RWPE2 (cell line): ENCODE measurements around the gene FAM53B.

Experiments used
- ATAC-seq: fragments of 200-7000 bp; cut with Tn5 transposase; 3 replicates; pipeline ENCODE4 v1.9.1; 2021; ENCODE audit warnings: low read depth
- DNase-seq: peaks from one replicate; pipeline ENCODE4 v3.0.0-alpha.2; 2020; ENCODE audit warnings: low spot score
- H3K27ac ChIP-seq: fragments of 450-650 bp; 2 replicates; pipeline ENCODE4 v1.5.1; 2017; ENCODE audit warnings: mild to moderate bottlenecking; ENCODE audit not compliant: poor library complexity, severe bottlenecking
- H3K27me3 ChIP-seq: fragments of 250-450 bp; sonication (Bioruptor Pico); 2 replicates; pipeline ENCODE4 v1.5.1; 2021; ENCODE audit warnings: mild to moderate bottlenecking, moderate library complexity; ENCODE audit not compliant: insufficient read depth, poor library complexity, severe bottlenecking
- H3K36me3 ChIP-seq: fragments of 250-450 bp; sonication (Bioruptor Pico); 2 replicates; pipeline ENCODE4 v1.5.1; 2020; ENCODE audit warnings: low read depth, mild to moderate bottlenecking, moderate library complexity
- H3K4me1 ChIP-seq: fragments of 250-450 bp; sonication (Bioruptor Pico); 2 replicates; pipeline ENCODE4 v1.5.1; 2021; ENCODE audit warnings: mild to moderate bottlenecking, moderate library complexity; ENCODE audit not compliant: insufficient read depth, poor library complexity, severe bottlenecking
- H3K4me3 ChIP-seq: fragments of 250-450 bp; sonication (Bioruptor Pico); 2 replicates; pipeline ENCODE4 v1.5.1; 2021; ENCODE audit warnings: mild to moderate bottlenecking, moderate library complexity; ENCODE audit not compliant: severe bottlenecking
- H3K9me3 ChIP-seq: fragments of 250-450 bp; sonication (Bioruptor Pico); 2 replicates; pipeline ENCODE4 v1.5.1; 2021; ENCODE audit warnings: mild to moderate bottlenecking, moderate library complexity; ENCODE audit not compliant: severe bottlenecking
- TF ChIP-seq, protein P1 (sequence below): fragments of 450-650 bp; IDR thresholded peaks from one replicate; pipeline ENCODE4 v1.5.1; 2017; ENCODE audit warnings: mild to moderate bottlenecking, moderate library complexity; ENCODE audit not compliant: poor library complexity, severe bottlenecking

Gene FAM53B

DNA sequence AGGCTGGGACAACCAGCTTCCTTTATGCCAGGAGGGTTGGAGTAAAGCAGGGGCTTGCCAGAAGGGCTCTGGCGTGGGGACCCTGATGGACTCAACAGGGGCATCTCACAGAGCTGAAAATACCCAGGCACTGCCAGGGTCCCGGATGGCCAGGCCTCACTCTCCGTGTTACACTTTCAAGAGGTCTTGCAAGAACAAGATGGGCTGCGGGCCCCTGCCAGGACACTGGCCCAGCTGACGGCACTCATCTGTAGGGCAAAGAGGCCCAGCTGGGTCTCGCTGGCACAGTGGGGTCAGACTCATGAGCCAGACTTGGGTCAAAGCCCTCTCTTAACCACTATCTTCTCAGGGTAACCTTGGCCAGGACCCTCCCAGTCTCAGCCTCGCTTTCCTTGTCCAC lies 90.9 kb downstream of the FAM53B start:
- peaks cover 27% of the 10 kb centered on the region for H3K4me1 ChIP-seq
- H3K27ac ChIP-seq = peak overlapping the region; percentile 44
- no peak overlapping the region for H3K4me3 ChIP-seq
- no peaks in the 10 kb centered on the region for H3K27me3 ChIP-seq
- no peaks in the 10 kb centered on the region for H3K36me3 ChIP-seq
- DNase-seq (no peak), ATAC-seq (no peak)
- no peaks in the 10 kb centered on the region for H3K9me3 ChIP-seq
- TF ChIP-seq, protein P1, sequence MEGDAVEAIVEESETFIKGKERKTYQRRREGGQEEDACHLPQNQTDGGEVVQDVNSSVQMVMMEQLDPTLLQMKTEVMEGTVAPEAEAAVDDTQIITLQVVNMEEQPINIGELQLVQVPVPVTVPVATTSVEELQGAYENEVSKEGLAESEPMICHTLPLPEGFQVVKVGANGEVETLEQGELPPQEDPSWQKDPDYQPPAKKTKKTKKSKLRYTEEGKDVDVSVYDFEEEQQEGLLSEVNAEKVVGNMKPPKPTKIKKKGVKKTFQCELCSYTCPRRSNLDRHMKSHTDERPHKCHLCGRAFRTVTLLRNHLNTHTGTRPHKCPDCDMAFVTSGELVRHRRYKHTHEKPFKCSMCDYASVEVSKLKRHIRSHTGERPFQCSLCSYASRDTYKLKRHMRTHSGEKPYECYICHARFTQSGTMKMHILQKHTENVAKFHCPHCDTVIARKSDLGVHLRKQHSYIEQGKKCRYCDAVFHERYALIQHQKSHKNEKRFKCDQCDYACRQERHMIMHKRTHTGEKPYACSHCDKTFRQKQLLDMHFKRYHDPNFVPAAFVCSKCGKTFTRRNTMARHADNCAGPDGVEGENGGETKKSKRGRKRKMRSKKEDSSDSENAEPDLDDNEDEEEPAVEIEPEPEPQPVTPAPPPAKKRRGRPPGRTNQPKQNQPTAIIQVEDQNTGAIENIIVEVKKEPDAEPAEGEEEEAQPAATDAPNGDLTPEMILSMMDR = no peak

DNA sequence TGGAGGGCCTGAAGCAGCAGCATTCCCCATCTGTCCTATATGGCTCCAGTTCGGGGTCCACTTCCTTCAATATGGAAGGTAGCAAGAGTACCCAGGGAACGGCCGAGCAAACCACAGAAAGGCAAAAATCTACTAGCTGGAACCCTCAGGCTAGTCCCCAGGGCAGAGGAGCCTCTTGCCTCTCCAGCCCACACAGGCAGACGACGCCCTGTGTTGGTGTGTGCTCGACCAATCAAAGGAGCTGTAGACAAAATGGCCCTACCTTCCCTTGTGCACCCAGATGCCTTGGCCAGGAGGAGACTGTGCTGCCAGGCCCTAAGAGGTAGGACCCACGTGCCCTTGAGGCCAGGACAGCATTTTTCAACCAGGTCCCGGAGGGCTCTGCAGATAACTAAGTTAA lies 91.5 kb downstream of the FAM53B start:
- ATAC-seq = no peak
- no peak for DNase-seq
- H3K9me3 ChIP-seq = no peaks in the 10 kb centered on the region
- no peaks in the 10 kb centered on the region for H3K27me3 ChIP-seq
- no peak overlapping the region for H3K4me3 ChIP-seq
- H3K4me1 ChIP-seq = peaks cover 33% of the 10 kb centered on the region
- TF ChIP-seq, protein P1 = no peak
- H3K36me3 ChIP-seq = no peaks in the 10 kb centered on the region
- H3K27ac ChIP-seq = no peak overlapping the region

DNA sequence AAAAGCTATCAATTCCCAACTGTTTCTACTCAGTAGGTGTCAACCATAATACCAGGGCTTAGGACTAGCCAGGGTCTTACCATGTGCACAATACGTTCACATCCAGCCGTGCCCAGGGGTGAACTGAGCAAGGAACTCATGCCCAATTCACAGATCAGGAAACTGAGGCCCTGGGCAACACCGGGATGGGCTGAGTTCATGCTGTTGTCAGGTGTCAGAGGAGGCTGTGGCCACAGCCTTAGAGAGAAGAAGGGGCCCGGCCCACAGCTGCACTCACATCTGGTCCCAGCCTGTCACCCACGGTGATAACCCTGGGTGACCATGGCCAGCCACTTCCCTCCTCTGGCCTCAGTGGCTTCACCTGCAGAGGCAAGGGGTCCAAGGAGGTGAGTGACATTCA lies 92.0 kb downstream of the FAM53B start:
- Histone ChIP-seq H3K4me3 (no peak overlapping the region), H3K4me1 (peaks cover 38% of the 10 kb centered on the region), H3K27me3 (no peaks in the 10 kb centered on the region), H3K36me3 (no peaks in the 10 kb centered on the region), H3K9me3 (no peaks in the 10 kb centered on the region), H3K27ac (no peak overlapping the region)
- TF ChIP-seq, protein P1 = no peak
- ATAC-seq (no peak), DNase-seq (no peak)

DNA sequence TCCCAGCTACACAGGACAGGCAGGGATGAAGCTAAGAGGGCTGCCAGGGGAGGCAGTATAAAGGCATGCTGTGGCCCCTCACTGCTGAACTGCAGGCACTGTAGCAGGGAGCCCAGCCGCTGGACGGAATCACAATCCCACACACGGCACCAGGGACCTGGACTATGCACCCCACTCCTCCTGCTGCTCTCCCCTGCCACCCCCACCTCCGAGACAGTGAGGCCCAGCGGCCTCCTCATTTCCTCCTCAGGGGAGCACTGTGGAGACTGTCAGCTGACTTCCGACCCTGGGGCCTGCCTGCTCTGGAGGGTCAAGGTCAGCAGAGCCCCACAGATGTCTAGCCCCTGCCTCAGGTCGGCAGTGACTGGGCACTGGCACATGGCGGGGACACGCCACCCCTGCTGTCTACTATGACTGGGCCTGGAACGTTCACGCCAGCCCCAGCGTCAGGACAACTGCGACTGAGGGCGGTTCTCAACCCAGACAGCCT lies 92.7 kb downstream of the FAM53B start:
- H3K36me3 ChIP-seq = no peaks in the 10 kb centered on the region
- ATAC-seq (no peak), DNase-seq (no peak)
- no peak overlapping the region for H3K27ac ChIP-seq
- no peaks in the 10 kb centered on the region for H3K9me3 ChIP-seq
- peaks cover 45% of the 10 kb centered on the region for H3K4me1 ChIP-seq
- H3K4me3 ChIP-seq = no peak overlapping the region
- H3K27me3 ChIP-seq = no peaks in the 10 kb centered on the region
- TF ChIP-seq, protein P1 = no peak

DNA sequence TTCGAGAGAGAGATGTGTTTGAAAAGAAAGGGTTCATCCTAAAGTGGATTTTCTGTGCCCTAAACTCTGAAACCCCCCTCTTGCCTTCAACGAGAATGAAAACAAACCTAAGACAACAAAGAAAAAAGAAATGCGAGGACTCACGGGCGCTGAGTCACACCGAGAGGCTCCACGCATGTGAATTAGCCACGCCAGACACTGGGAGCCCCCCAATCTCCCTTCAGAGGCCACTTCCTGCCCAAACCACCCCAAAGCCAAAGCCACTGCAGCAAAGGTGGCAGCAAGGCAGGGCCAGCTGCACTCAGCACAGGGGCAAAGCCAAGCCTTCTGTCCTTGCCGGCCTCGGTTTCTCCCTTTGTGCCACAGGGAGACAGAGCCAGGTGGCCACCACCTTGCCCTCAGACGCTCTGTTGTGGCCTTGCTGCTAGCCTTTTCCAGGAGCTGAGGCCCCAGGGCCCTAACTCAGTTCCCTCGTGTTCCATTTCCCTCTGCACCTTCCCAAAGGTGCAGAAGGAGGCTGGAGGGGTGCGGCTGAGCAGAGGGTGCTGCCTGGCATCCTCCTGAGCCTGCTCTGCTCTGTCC lies 93.3 kb downstream of the FAM53B start:
- TF ChIP-seq, protein P1 = no peak
- no peaks in the 10 kb centered on the region for H3K27me3 ChIP-seq
- H3K36me3 ChIP-seq = no peaks in the 10 kb centered on the region
- H3K4me3 ChIP-seq = no peak overlapping the region
- no peak for DNase-seq
- no peak overlapping the region for H3K27ac ChIP-seq
- no peaks in the 10 kb centered on the region for H3K9me3 ChIP-seq
- H3K4me1 ChIP-seq = peaks cover 47% of the 10 kb centered on the region
- ATAC-seq = no peak
